HepG2 (cell line): ENCODE results near the gene TAPBP. TPM values are rescaled to one million over a fixed set of nuclear protein-coding genes. Genes with fewer than 3 reads are reported as not detected.

ENCODE experiments used
- ASH2L ChIP-seq: fragments of 300-600, 200-600 bp; sonication (generic); IDR thresholded peaks from 2 replicates; pipeline ENCODE4 v1.7.0; 2017; ENCODE audit warnings: low read depth, mild to moderate bottlenecking, moderate library complexity, mixed read lengths, low read length; ENCODE audit not compliant: insufficient read length
- ATRX ChIP-seq: sonication (generic); formaldehyde crosslinking; IDR thresholded peaks from 2 replicates; pipeline ENCODE4 v1.4.0; 2020; ENCODE audit warnings: missing genetic modification reagents, borderline replicate concordance
- CCAR2 ChIP-seq: fragments of 200-400 bp; formaldehyde crosslinking; optimal IDR thresholded peaks from 2 replicates; pipeline ENCODE3; 2018; ENCODE audit warnings: low read depth, mild to moderate bottlenecking, low read length, moderate library complexity
- HIC2 ChIP-seq: sonication (generic); formaldehyde crosslinking; IDR thresholded peaks from 2 replicates; pipeline ENCODE4 v1.9.0; 2022; ENCODE audit warnings: low read depth, missing genetic modification reagents
- JDP2 ChIP-seq: sonication (generic); formaldehyde crosslinking; IDR thresholded peaks from 2 replicates; pipeline ENCODE4 v1.8.1; 2022; ENCODE audit warnings: missing genetic modification reagents, borderline replicate concordance
- KDM2A ChIP-seq: sonication (generic); formaldehyde crosslinking; IDR thresholded peaks from 2 replicates; pipeline ENCODE4 v1.4.0; 2020; ENCODE audit warnings: low read depth, missing genetic modification reagents, borderline replicate concordance
- KLF16 ChIP-seq, 2 experiments: sonication (generic) in 1 of 2; formaldehyde crosslinking in 1 of 2; IDR thresholded peaks; 2 replicates each; pipeline versions ENCODE4 v1.6.1 to v1.8.0; 2016 to 2023; ENCODE audit warnings: missing genetic modification reagents in 2 of 2, missing compliant biosample characterization in 1 of 2
- PHF8 ChIP-seq: sonication (generic); formaldehyde crosslinking; IDR thresholded peaks from 2 replicates; pipeline ENCODE4 v1.5.0; 2020; ENCODE audit warnings: missing genetic modification reagents
- RORA ChIP-seq: sonication (generic); formaldehyde crosslinking; IDR thresholded peaks from 2 replicates; pipeline ENCODE4 v1.5.0; 2020; ENCODE audit warnings: mild to moderate bottlenecking, missing genetic modification reagents, moderate library complexity
- SAP130 ChIP-seq: IDR thresholded peaks from 2 replicates; pipeline ENCODE4 v1.6.1; 2016; ENCODE audit warnings: low read depth
- SKIL ChIP-seq: sonication (generic); formaldehyde crosslinking; IDR thresholded peaks from 2 replicates; pipeline ENCODE4 v1.8.0; 2022; ENCODE audit warnings: missing genetic modification reagents, mild to moderate bottlenecking, moderate library complexity, borderline replicate concordance
- SRSF9 ChIP-seq: fragments of 200-400 bp; formaldehyde crosslinking; IDR thresholded peaks from 2 replicates; pipeline ENCODE4 v1.6.1; 2018; ENCODE audit warnings: borderline replicate concordance, mild to moderate bottlenecking, low read depth, low read length; ENCODE audit not compliant: insufficient read depth, poor library complexity, severe bottlenecking
- TGIF2 ChIP-seq: IDR thresholded peaks from 2 replicates; pipeline ENCODE4 v1.6.1; 2016; ENCODE audit warnings: control low read depth, missing compliant biosample characterization
- THAP11 ChIP-seq: IDR thresholded peaks from 2 replicates; pipeline ENCODE4 v1.6.1; 2016; ENCODE audit warnings: missing biosample characterization, missing genetic modification reagents
- ZNF276 ChIP-seq: sonication (generic); formaldehyde crosslinking; IDR thresholded peaks from 2 replicates; pipeline ENCODE4 v1.4.0; 2020; ENCODE audit warnings: mild to moderate bottlenecking, low read depth, missing genetic modification reagents
- ZNF331 ChIP-seq: sonication (generic); formaldehyde crosslinking; IDR thresholded peaks from 2 replicates; pipeline ENCODE4 v1.4.0; 2020; ENCODE audit warnings: missing genetic modification reagents
- ZNF597 ChIP-seq: sonication (generic); formaldehyde crosslinking; IDR thresholded peaks from 2 replicates; pipeline ENCODE4 v1.5.0; 2020; ENCODE audit warnings: missing genetic modification reagents
- polyA plus RNA-seq, 8 experiments: library from polyadenylated mRNA; depleted of rRNA in 3 of 8; stranded (reverse) in 7 of 8; unstranded in 1 of 8; fragments of >200 nt; fragmentation: Illumina TruSeq in 4 of 8; extraction: Trizol in 4 of 8; gene quantifications; 2 replicates each; pipeline versions ENCODE4 v1.2.1 to v1.2.3, GENCODE V29; 2011 to 2016; ENCODE audit warnings: low read depth in 4 of 8, missing spikeins in 1 of 8, mixed read lengths in 1 of 8; ENCODE audit not compliant: insufficient read depth in 1 of 8
- total RNA-seq, 5 experiments: library from RNA; depleted of rRNA; stranded (reverse); fragments of >200 nt; fragmentation: Illumina TruSeq; extraction: Trizol; gene quantifications; 2 replicates each; pipeline ENCODE4 v1.2.3, GENCODE V29; 2016; ENCODE audit warnings: low read depth in 1 of 5
- TF ChIP-seq, protein P1 (sequence below): IDR thresholded peaks from 2 replicates; pipeline ENCODE4 v1.6.1; 2016; ENCODE audit warnings: missing genetic modification reagents, missing compliant biosample characterization
- TF ChIP-seq, protein P2 (sequence below): sonication (generic); formaldehyde crosslinking; IDR thresholded peaks from 2 replicates; pipeline ENCODE4 v1.5.0; 2020; ENCODE audit warnings: mild to moderate bottlenecking, missing genetic modification reagents, borderline replicate concordance

Gene TAPBP
- total and polyA plus RNA-seq, 2 of the 13 experiments (the other 11 are each of a cell fraction or from before 2014, with no cell fraction given) = 27.4 to 32.3 TPM

DNA sequence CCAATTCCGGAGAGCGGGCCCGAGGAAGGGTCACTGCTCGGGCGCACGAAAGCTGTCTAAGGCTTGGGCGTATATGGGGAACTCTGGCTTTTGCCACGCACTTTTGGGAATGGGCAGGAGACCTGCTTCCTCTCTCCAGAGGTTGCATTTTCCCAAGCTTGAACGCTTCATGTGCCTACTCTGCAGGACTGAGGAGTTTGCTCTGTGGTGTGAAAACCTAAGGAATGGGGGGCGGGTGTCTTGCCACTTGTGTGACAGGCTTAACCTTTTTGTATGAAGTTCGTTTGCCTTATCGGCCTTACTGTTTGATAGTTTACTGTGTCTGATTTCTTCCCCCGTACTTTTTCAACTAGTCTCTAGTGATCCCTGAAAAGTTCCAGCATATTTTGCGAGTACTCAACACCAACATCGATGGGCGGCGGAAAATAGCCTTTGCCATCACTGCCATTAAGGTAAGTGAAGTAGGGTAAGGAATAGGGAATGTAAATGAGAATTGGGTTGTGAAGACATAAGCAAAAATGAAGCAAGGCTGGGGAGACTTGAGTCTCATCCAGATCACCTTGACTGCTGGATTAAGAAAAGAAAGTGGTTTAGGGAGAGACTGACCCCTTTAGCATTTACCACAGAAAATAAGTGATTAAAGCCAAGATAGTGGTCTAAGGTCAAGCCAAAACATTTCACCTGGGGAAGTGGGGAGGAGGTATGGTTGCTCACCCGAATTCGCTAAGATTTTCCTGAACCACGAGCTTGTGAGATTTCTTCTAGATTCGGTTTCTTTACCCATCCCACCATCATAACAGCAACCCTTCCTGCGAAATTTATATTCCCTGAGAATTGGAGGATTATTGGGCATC is 41.4 kb downstream of the TAPBP start (continued):
- TF ChIP-seq PHF8 (CRISPR knock-in tag) = no peak
- no peak for TF ChIP-seq ZNF276 (CRISPR knock-in tag)
- TF ChIP-seq ZNF331 = no peak
- no peak for TF ChIP-seq KDM2A (CRISPR knock-in tag)
- TF ChIP-seq, protein P1, sequence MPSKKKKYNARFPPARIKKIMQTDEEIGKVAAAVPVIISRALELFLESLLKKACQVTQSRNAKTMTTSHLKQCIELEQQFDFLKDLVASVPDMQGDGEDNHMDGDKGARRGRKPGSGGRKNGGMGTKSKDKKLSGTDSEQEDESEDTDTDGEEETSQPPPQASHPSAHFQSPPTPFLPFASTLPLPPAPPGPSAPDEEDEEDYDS (CRISPR knock-in tag) = no peak
- no peak for TF ChIP-seq KLF16 (CRISPR knock-in tag; IDR thresholded peaks at IDR 0.05)
- no peak for TF ChIP-seq CCAR2
- TF ChIP-seq TGIF2 = no peak
- 0 out of 2 replicates have a peak, but pooled peaks have one; percentile 19 for TF ChIP-seq SAP130
- TF ChIP-seq ATRX = no peak
- TF ChIP-seq ASH2L = no peak
- TF ChIP-seq THAP11 (CRISPR knock-in tag) = no peak
- TF ChIP-seq RORA (CRISPR knock-in tag) = no peak
- no peak for TF ChIP-seq SKIL (CRISPR knock-in tag)
- TF ChIP-seq, protein P2, sequence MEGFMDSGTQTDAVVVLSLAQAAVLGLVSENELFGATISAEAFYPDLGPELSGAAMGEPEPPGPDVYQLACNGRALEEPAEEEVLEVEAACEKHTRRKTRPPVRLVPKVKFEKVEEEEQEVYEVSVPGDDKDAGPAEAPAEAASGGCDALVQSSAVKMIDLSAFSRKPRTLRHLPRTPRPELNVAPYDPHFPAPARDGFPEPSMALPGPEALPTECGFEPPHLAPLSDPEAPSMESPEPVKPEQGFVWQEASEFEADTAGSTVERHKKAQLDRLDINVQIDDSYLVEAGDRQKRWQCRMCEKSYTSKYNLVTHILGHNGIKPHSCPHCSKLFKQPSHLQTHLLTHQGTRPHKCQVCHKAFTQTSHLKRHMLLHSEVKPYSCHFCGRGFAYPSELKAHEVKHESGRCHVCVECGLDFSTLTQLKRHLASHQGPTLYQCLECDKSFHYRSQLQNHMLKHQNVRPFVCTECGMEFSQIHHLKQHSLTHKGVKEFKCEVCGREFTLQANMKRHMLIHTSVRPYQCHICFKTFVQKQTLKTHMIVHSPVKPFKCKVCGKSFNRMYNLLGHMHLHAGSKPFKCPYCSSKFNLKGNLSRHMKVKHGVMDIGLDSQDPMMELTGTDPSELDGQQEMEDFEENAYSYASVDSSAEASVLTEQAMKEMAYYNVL (CRISPR knock-in tag) = no peak
- TF ChIP-seq SRSF9 = no peak
- TF ChIP-seq HIC2 (CRISPR knock-in tag) = 0 out of 2 replicates have a peak, but pooled peaks have one; percentile 21
- no peak for TF ChIP-seq ZNF597 (CRISPR knock-in tag)
- TF ChIP-seq JDP2 = no peak
